Measurements from ENCODE around the gene HCFC1R1. TPM values are rescaled to one million over a fixed set of nuclear protein-coding genes. Genes with fewer than 3 reads are reported as not detected.

Gene HCFC1R1
- total RNA-seq, 1 experiment from 2014 or later, result 60.0 TPM

DNA sequence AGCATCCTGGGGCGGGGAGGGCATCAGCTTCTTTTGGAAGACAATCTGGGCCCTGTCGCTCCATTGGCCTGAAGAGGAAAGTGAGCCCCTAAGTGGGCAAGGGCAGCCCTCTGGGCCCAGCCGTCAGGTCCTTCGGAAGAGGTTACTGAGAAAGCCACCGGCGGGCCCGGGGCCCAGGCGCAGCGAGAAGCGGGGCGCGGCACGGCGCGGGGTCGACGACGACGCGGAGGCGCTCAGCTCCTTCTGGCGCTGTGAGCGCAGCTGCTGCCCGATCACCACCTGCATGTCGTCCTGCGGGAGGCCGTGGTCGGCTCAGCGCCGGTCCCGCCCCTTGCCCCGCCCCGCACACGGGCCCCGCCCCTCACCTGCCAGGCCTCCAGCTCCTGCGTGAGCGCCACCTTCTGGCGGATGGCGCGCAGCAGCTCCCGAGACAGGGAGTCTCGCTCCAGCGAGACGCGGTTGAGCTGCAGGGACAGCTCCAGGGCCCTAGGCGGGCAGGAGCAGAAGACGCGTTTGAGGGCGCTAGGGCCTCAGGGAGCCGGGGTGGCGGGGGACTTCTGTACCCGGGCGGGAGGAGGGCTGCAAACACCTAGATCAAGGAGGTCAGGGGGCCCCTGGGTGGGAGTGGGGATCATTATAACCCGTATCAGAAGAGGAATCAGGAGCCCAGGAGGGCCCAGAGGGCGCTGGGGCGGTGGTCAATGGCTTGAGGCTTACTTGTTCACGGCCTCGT, 4.4 kb upstream of the HCFC1R1 start:
- no peak overlapping the region for H2AFZ ChIP-seq (ENCODE audit: low read depth, low read length, poor library complexity, severe bottlenecking)
- BruUV-seq (replicated peaks), result no TSS peak
- H3K9me3 ChIP-seq (ENCODE audit: control insufficient read depth in 1 of 2, insufficient read depth in 1 of 2, low read depth in 1 of 2, low read length in 2 of 2), result no peaks in the 10 kb centered on the region
- DNase-seq (ENCODE audit: low read depth, low spot score) (peak; percentile 62), ATAC-seq (peak; percentile 46)
- peak overlapping the region; percentile 47 for H3K9ac ChIP-seq (ENCODE audit: low read length)
- CTCF ChIA-PET, result interaction anchor here (0.6 to 2.0 kb wide), 22 partner anchors 8 to 144 kb away, joined by 3 to 29 read pairs (median 6); partner anchors contain the start of genes KREMEN2 and TNFRSF12A
- POLR2A ChIA-PET, result interaction anchor here (0.6 to 1.9 kb wide), 8 partner anchors 11 to 1225 kb away, joined by 3 to 16 read pairs (median 4); no protein-coding TSS in a partner anchor
- TF ChIP-seq EZH2phosphoT487 (IDR thresholded peaks at IDR 0.05; ENCODE audit: borderline replicate concordance), result no peak
- TF ChIP-seq FOSL1 (IDR thresholded peaks at IDR 0.05; ENCODE audit: low read depth), result no peak
- TF ChIP-seq SP1 (IDR thresholded peaks at IDR 0.05; ENCODE audit: low read depth), result no peak
- TF ChIP-seq, protein P1, sequence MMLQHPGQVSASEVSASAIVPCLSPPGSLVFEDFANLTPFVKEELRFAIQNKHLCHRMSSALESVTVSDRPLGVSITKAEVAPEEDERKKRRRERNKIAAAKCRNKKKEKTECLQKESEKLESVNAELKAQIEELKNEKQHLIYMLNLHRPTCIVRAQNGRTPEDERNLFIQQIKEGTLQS (IDR thresholded peaks at IDR 0.05), result no peak
- TF ChIP-seq, protein P2, sequence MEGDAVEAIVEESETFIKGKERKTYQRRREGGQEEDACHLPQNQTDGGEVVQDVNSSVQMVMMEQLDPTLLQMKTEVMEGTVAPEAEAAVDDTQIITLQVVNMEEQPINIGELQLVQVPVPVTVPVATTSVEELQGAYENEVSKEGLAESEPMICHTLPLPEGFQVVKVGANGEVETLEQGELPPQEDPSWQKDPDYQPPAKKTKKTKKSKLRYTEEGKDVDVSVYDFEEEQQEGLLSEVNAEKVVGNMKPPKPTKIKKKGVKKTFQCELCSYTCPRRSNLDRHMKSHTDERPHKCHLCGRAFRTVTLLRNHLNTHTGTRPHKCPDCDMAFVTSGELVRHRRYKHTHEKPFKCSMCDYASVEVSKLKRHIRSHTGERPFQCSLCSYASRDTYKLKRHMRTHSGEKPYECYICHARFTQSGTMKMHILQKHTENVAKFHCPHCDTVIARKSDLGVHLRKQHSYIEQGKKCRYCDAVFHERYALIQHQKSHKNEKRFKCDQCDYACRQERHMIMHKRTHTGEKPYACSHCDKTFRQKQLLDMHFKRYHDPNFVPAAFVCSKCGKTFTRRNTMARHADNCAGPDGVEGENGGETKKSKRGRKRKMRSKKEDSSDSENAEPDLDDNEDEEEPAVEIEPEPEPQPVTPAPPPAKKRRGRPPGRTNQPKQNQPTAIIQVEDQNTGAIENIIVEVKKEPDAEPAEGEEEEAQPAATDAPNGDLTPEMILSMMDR (IDR thresholded peaks at IDR 0.05 in 2 of 3, conservative IDR thresholded peaks at IDR 0.05 in 1 of 3; ENCODE audit: borderline replicate concordance in 1 of 3, insufficient read depth in 1 of 3, low read depth in 2 of 3, low read length in 2 of 3), result peak in 2 of 3 experiments; percentile 64 to 86; a peak in 4 of 6 replicates
- no peak for TF ChIP-seq CEBPB (IDR thresholded peaks at IDR 0.05; ENCODE audit: low read depth)
- TF ChIP-seq, protein P3, sequence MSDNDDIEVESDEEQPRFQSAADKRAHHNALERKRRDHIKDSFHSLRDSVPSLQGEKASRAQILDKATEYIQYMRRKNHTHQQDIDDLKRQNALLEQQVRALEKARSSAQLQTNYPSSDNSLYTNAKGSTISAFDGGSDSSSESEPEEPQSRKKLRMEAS (IDR thresholded peaks at IDR 0.05), result no peak
- peak; percentile 23; the same call in 1 of the 2 replicates for TF ChIP-seq ZFX (IDR thresholded peaks at IDR 0.05)
- TF ChIP-seq YY1 (IDR thresholded peaks at IDR 0.05; ENCODE audit: extremely low read depth, insufficient replicate concordance, low read depth, low read length), result peak; percentile 18
- no peak for TF ChIP-seq ZNF274 (IDR thresholded peaks at IDR 0.05; ENCODE audit: low read depth, low read length)
- TF ChIP-seq POLR2AphosphoS5 (IDR thresholded peaks at IDR 0.05; ENCODE audit: low read depth, low read length), result peak; percentile 75
- peak; percentile 38 for TF ChIP-seq POLR2A (IDR thresholded peaks at IDR 0.05; ENCODE audit: borderline replicate concordance, extremely low read depth, insufficient read depth, insufficient read length)
- intact Hi-C loops (cut with micrococcal nuclease), result no loop called here
- peaks cover 10% of the 10 kb centered on the region; the same call in 1 of the 2 replicates for H3K79me2 ChIP-seq (ENCODE audit: insufficient read depth, low read length)
- H3K36me3 ChIP-seq (ENCODE audit: control insufficient read depth in 1 of 2, insufficient read depth in 2 of 2, low read length in 2 of 2), result peaks cover 8 to 18% of the 10 kb centered on the region in 2 experiments; a peak in 2 of 4 replicates
- no peaks in the 10 kb centered on the region for H3K27me3 ChIP-seq (ENCODE audit: insufficient read depth, low read length)
- H3K4me2 ChIP-seq (ENCODE audit: low read length), result peak overlapping the region; percentile 71
- H3K27ac ChIP-seq (ENCODE audit: low read depth, low read length), result peak overlapping the region; percentile 68
- H3K4me3 ChIP-seq (replicated peaks in 1 of 2; ENCODE audit: low read depth in 1 of 2, low read length in 2 of 2), result peak overlapping the region in 1 of 2 experiments; percentile 33; a peak in 1 of 4 replicates
- H3K4me1 ChIP-seq (ENCODE audit: control insufficient read depth in 1 of 2, insufficient read depth in 2 of 2, low read length in 2 of 2), result peaks cover 5 to 50% of the 10 kb centered on the region in 2 experiments
- no peaks in the 10 kb centered on the region for H3K9me2 ChIP-seq (ENCODE audit: insufficient read depth)
- no peaks in the 10 kb centered on the region for H4K20me1 ChIP-seq (ENCODE audit: insufficient read depth)
- RAD21 ChIA-PET (ENCODE audit: low non-redundant PET in 1 of 2, low total read pairs in 2 of 2, uncharacterized antibody in 2 of 2, unreplicated experiment in 2 of 2), result interaction anchor here (0.7 to 1.0 kb wide), 4 partner anchors 24 to 122 kb away, joined by 3 to 8 read pairs (median 6); no protein-coding TSS in a partner anchor

Measured in HCT116 (cell line).